Testis (tissue), 2 donors: ENCODE measurements around the gene MMAB.

Experiments
- CTCF ChIP-seq, 3 experiments: fragments of 450-650 bp in 2 of 3; fragments of 200-600 bp in 1 of 3; sonication (generic) in 1 of 3; IDR thresholded peaks; one replicate each; pipeline ENCODE4 v1.5.1; 2016 to 2019; ENCODE audit warnings: antibody characterized with exemption in 3 of 3, mild to moderate bottlenecking in 2 of 3, moderate library complexity in 1 of 3
- POLR2A ChIP-seq: fragments of 450-650 bp; IDR thresholded peaks from one replicate; pipeline ENCODE4 v1.6.1; 2017; ENCODE audit warnings: antibody characterized with exemption, mild to moderate bottlenecking, moderate library complexity

GRCh38 chr12:109559200-109559505 is 14.2 kb downstream of the MMAB start:
- TF ChIP-seq CTCF (IDR thresholded peaks at IDR 0.05): no peak
- TF ChIP-seq POLR2A: no peak
